Endothelial cell (in vitro differentiated cells): Measurements from ENCODE around the gene RGPD8. TPM values are rescaled to one million over a fixed set of nuclear protein-coding genes. Genes with fewer than 3 reads are reported as not detected.

Experiments
- DNase-seq: peaks from one replicate; pipeline ENCODE4 v3.0.0; 2021; ENCODE audit warnings: low spot score
- H3K27ac Mint-ChIP-seq: one replicate; pipeline ENCODE4 v1.8.0; 2021; ENCODE audit warnings: mixed read lengths, inconsistent platforms; ENCODE audit not compliant: unreplicated experiment
- H3K27me3 Mint-ChIP-seq: one replicate; pipeline ENCODE4 v1.8.0; 2021; ENCODE audit warnings: mild to moderate bottlenecking, moderate library complexity, mixed read lengths, inconsistent platforms; ENCODE audit not compliant: unreplicated experiment
- H3K36me3 Mint-ChIP-seq: one replicate; pipeline ENCODE4 v1.8.0; 2021; ENCODE audit warnings: mild to moderate bottlenecking, low read depth, mixed read lengths, inconsistent platforms; ENCODE audit not compliant: unreplicated experiment
- H3K4me1 Mint-ChIP-seq: one replicate; pipeline ENCODE4 v1.8.0; 2021; ENCODE audit warnings: mild to moderate bottlenecking, mixed read lengths, inconsistent platforms; ENCODE audit not compliant: unreplicated experiment
- H3K4me3 Mint-ChIP-seq: one replicate; pipeline ENCODE4 v1.8.0; 2021; ENCODE audit warnings: mild to moderate bottlenecking, mixed read lengths, inconsistent platforms; ENCODE audit not compliant: unreplicated experiment
- H3K9me3 Mint-ChIP-seq: one replicate; pipeline ENCODE4 v1.8.0; 2021; ENCODE audit warnings: mixed read lengths, inconsistent platforms; ENCODE audit not compliant: unreplicated experiment
- CTCF ChIP-seq: fragments of 200-600 bp; sonication (generic); IDR thresholded peaks from one replicate; pipeline ENCODE4 v1.5.0; 2021; ENCODE audit warnings: antibody characterized with exemption; ENCODE audit not compliant: unreplicated experiment
- total RNA-seq: library from RNA; stranded (reverse); fragmentation: NEBNext Ultra II Directional; extraction: Animal tissue kit (Norgen Biotek cat#: 25700); gene quantifications from one replicate; pipeline ENCODE4 v1.2.1, GENCODE V29; 2021; ENCODE audit not compliant: unreplicated experiment

Gene RGPD8
- total RNA-seq, 1 donor from 2014 or later = 11.8 TPM

- no peak overlapping the region for H3K27ac Mint-ChIP-seq
- no peaks in the 10 kb centered on the region for H3K36me3 Mint-ChIP-seq
- TF ChIP-seq CTCF = no peak
- H3K9me3 Mint-ChIP-seq = no peaks in the 10 kb centered on the region
- H3K4me1 Mint-ChIP-seq = no peaks in the 10 kb centered on the region
- no peak overlapping the region for H3K4me3 Mint-ChIP-seq
- peaks cover 2% of the 10 kb centered on the region for H3K27me3 Mint-ChIP-seq
- no peak for DNase-seq
Measured at GRCh38 chr2:112465382-112465781, 31.9 kb upstream of the RGPD8 start.

- no peak for DNase-seq
- H3K4me3 Mint-ChIP-seq = no peak overlapping the region
- H3K27ac Mint-ChIP-seq = no peak overlapping the region
- H3K27me3 Mint-ChIP-seq = peaks cover 2% of the 10 kb centered on the region
- H3K36me3 Mint-ChIP-seq = no peaks in the 10 kb centered on the region
- no peaks in the 10 kb centered on the region for H3K9me3 Mint-ChIP-seq
- H3K4me1 Mint-ChIP-seq = no peaks in the 10 kb centered on the region
- TF ChIP-seq CTCF = no peak
Measured at GRCh38 chr2:112463256-112463655, 29.8 kb upstream of the RGPD8 start.

DNA sequence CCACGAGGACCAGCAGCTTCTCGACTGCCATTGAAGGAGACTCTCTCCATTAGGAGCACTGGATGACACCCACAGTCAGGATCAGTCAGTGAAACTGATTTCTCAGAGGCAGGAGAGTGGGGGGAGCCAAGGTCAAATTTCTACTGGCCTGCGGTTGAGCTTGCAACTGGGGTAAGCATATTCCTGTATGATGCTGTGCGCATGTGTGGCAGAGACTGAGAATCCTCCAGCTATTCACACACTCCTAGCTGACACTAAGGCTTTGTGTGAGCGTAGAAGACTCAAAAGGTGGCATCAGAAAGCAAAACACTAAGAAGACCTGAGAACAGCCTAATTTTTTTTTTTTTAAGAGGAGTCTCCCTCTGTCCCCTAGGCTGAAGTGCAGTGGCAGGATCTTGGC lies 28.7 kb upstream of the RGPD8 start:
- DNase-seq = no peak
- Mint-ChIP-seq H3K27ac (no peak overlapping the region), H3K4me1 (no peaks in the 10 kb centered on the region), H3K27me3 (peaks cover 6% of the 10 kb centered on the region), H3K36me3 (peaks cover 3% of the 10 kb centered on the region), H3K4me3 (no peak overlapping the region), H3K9me3 (no peaks in the 10 kb centered on the region)
- TF ChIP-seq CTCF = no peak

DNA sequence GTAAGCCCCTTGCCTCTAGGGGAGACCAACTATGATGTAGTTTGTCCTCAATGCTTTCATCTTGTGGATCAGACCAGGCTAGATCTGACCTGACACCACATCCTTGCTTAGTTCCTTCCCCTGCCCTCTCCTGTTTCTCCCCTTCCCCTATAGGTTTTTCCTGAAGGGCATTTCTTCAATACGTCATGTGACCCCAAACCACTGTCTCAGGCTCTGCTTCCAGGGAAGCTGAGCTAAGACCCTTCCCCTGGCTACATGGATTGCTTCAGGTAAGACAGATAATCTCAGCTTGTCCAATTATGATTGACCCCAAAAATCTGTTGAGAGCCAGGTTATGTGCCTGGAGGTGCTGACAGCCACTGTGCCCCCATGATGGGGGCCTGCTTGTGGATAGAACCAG lies 25.9 kb upstream of the RGPD8 start:
- H3K9me3 Mint-ChIP-seq = no peaks in the 10 kb centered on the region
- H3K4me3 Mint-ChIP-seq = no peak overlapping the region
- no peak for DNase-seq
- H3K36me3 Mint-ChIP-seq = peaks cover 3% of the 10 kb centered on the region
- no peak for TF ChIP-seq CTCF
- no peaks in the 10 kb centered on the region for H3K4me1 Mint-ChIP-seq
- peaks cover 5% of the 10 kb centered on the region for H3K27me3 Mint-ChIP-seq
- H3K27ac Mint-ChIP-seq = no peak overlapping the region

GRCh38 chr2:112454586-112454985 lies 21.1 kb upstream of the RGPD8 start:
- no peak for TF ChIP-seq CTCF

More at GRCh38 chr2:112454586-112454985, 21.1 kb upstream of the RGPD8 start:
- H3K27me3 Mint-ChIP-seq = peaks cover 5% of the 10 kb centered on the region
- H3K27ac Mint-ChIP-seq = no peak overlapping the region
- peaks cover 3% of the 10 kb centered on the region for H3K36me3 Mint-ChIP-seq
- H3K9me3 Mint-ChIP-seq = no peaks in the 10 kb centered on the region
- no peaks in the 10 kb centered on the region for H3K4me1 Mint-ChIP-seq
- no peak for DNase-seq
- no peak overlapping the region for H3K4me3 Mint-ChIP-seq
